Muscle of leg (tissue), 11 donors: ENCODE measurements around the gene ASCL5. TPM values are rescaled to one million over a fixed set of nuclear protein-coding genes. Genes with fewer than 3 reads are reported as not detected.

Source experiments
- DNase-seq: peaks from one replicate; pipeline ENCODE4 v3.0.0; 2013
- H3K27ac ChIP-seq: one replicate; pipeline ENCODE4 v1.5.1; 2013; ENCODE audit warnings: mild to moderate bottlenecking, low read length, control low read depth
- H3K27me3 ChIP-seq: one replicate; pipeline ENCODE4 v1.6.1; 2013; ENCODE audit warnings: low read length; ENCODE audit not compliant: control insufficient read depth, insufficient read depth
- H3K36me3 ChIP-seq: one replicate; pipeline ENCODE4 v1.6.1; 2013; ENCODE audit warnings: low read length; ENCODE audit not compliant: control insufficient read depth, insufficient read depth
- H3K4me1 ChIP-seq: one replicate; pipeline ENCODE4 v1.6.1; 2013; ENCODE audit warnings: low read length; ENCODE audit not compliant: control insufficient read depth, insufficient read depth
- H3K4me3 ChIP-seq: one replicate; pipeline ENCODE4 v1.5.1; 2013; ENCODE audit warnings: low read length, control low read depth
- H3K9me3 ChIP-seq: replicated peaks from 2 replicates; pipeline ENCODE4 v1.6.1; 2013; ENCODE audit warnings: low read depth, low read length; ENCODE audit not compliant: control insufficient read depth
- WGBS: methylation state at CpG from one replicate; pipeline ENCODE4 v1.1.5; 2013; ENCODE audit warnings: missing lambda C conversion rate; ENCODE audit not compliant: insufficient coverage; 5-methylcytosine and 5-hydroxymethylcytosine counted together
- polyA plus RNA-seq, 8 donors: library from polyadenylated mRNA; unstranded; fragments of 120-200 nt; gene quantifications; one replicate each; pipeline versions ENCODE4 v1.2.1 to v1.2.3, GENCODE V29; 2013; ENCODE audit warnings: inconsistent platforms in 1 of 8, low replicate concordance in 1 of 8; ENCODE audit not compliant: insufficient read length in 8 of 8, insufficient read depth in 1 of 8
- total RNA-seq: library from RNA; stranded (reverse); fragments of 120-200 nt; gene quantifications from one replicate; pipeline ENCODE4 v1.2.4, GENCODE V29; 2013

Gene ASCL5
- total and polyA plus RNA-seq, 9 donors: 0.04 to 0.40 (median 0.25) TPM; not detected in 1

DNA sequence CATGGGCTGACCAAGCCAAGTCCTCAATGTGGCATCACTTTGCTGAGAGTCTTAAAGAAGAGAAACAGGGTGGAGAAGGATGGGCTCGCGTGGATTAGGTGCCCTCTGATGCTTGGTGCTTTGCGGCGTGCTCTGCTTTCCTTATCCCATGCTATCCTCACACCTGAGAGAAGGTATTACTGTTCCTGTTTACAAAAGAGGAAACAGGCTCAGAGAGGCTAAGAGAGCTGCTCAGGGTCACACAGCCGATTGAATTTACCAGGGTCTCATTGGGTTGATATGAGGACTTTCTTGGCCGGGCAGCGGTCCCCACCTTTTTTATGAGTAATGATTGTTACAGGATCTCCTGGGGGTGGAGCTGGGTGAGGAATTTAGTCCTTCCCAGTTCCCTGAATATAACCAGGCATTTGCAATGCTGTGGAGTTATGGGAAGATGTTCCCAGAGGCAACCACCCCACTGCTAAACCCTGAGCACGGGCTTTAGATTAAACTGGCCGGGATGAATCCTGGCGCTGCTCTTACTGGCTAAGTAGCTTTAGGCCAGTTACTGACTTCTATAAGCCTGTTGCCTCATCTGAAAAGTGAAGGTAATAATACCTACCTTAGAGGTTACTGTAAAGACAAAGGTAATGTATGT is 4.5 kb downstream of the ASCL5 start:
- H3K4me1 ChIP-seq: peaks cover 43% of the 10 kb centered on the region
- H3K27me3 ChIP-seq: peaks cover 1% of the 10 kb centered on the region
- WGBS: 100% methylated on average over 1 of the region's 10 CpGs
- no peak overlapping the region for H3K27ac ChIP-seq
- no peaks in the 10 kb centered on the region for H3K36me3 ChIP-seq
- H3K9me3 ChIP-seq: no peaks in the 10 kb centered on the region
- no peak for DNase-seq
- no peak overlapping the region for H3K4me3 ChIP-seq

DNA sequence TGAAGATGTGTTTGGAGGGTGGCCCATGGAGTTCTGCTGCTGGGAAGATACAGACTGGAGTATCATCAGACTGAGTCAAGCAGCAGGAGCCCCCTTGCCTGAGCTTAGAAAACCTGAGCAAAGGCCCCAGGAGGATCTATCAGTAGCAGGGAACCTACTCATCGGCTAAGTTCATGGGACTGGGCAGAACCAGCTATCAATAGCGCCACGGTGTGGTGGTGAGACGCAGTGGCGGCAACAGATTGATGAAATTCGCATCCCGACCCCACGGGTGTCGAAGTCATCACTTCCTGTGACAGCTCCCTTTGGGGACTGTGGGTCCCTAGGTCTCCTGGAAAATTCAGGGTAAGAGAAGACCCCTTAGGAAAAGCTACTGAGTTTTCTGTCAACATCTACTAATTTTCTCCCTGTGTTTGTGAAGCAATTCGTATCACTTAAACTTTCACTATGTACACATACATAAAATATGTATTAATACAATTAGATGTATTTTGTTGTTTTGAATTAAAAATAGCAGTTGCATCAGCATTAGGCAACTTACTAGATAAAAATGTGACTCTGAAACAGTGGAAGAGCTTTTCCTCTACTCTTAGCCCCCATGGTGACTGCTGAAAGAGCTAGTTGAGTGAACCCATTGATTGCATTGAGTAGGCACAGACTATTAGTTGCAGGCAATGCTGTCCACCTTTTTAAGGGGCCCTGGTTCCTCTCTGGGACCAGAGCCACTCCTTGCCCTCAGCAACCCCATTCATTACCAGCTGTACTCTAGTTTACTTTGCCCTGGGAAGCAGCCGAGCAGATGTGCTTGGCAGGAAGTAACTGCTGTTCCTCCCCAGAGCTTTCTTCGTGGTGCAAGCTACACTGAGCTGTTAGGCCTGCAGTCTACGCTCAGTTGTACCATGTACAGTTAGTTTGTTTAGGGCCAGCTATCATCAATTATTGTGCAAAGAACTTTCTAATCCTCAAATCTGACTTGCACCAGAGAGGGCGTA is 7.5 kb downstream of the ASCL5 start:
- peak; percentile 72 for DNase-seq
- WGBS: 21% methylated on average over 9 of the region's 14 CpGs
- Histone ChIP-seq H3K27ac (no peak overlapping the region), H3K27me3 (peaks cover 14% of the 10 kb centered on the region), H3K4me3 (no peak overlapping the region), H3K36me3 (no peaks in the 10 kb centered on the region), H3K4me1 (peaks cover 26% of the 10 kb centered on the region), H3K9me3 (no peaks in the 10 kb centered on the region)

GRCh38 chr1:201116091-201116490 is 10.9 kb downstream of the ASCL5 start:
- no peaks in the 10 kb centered on the region for H3K36me3 ChIP-seq
- H3K4me1 ChIP-seq: peaks cover 52% of the 10 kb centered on the region
- DNase-seq: no peak
- no CpG with 5 or more reads among the region's 2 CpGs for WGBS
- no peak overlapping the region for H3K27ac ChIP-seq
- H3K4me3 ChIP-seq: no peak overlapping the region
- peaks cover 21% of the 10 kb centered on the region for H3K27me3 ChIP-seq
- no peaks in the 10 kb centered on the region for H3K9me3 ChIP-seq

DNA sequence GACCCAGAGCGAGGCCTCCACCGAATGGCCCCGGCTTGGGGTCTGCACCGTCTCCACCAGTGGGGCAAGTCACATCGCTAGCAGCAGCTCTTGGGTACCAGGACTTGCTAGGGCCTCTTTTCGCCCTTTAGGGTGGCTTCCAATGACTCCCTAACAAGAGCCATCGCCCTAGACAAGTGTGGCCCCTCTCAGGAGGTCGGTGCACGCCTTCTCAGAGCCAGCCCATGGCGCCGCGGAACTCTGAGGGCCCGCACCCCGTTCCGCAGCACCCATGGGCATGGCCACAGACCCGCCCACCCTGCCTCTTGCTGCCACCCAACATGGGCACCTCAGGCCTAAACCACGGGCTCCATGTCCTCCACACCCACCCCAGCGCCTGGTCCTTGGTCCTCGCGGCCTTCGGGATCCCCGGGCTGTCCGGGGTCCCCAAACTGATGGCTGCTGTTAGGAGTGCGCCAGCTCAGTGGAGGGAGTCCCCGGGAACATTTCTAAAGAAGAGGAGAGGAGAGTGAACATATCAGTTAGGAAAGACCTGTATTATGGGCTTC is 11.5 kb downstream of the ASCL5 start:
- no peaks in the 10 kb centered on the region for H3K36me3 ChIP-seq
- DNase-seq: no peak
- WGBS: 97% methylated on average over 18 of the region's 25 CpGs
- H3K4me3 ChIP-seq: no peak overlapping the region
- no peak overlapping the region for H3K27ac ChIP-seq
- no peaks in the 10 kb centered on the region for H3K9me3 ChIP-seq
- H3K4me1 ChIP-seq: peaks cover 54% of the 10 kb centered on the region
- H3K27me3 ChIP-seq: peaks cover 21% of the 10 kb centered on the region

- 2% methylated on average over 82 of the region's 88 CpGs for WGBS
- H3K27me3 ChIP-seq: peaks cover 21% of the 10 kb centered on the region
These were observed 12.5 kb downstream of the ASCL5 start for GRCh38 chr1:201114245-201115131.

DNA sequence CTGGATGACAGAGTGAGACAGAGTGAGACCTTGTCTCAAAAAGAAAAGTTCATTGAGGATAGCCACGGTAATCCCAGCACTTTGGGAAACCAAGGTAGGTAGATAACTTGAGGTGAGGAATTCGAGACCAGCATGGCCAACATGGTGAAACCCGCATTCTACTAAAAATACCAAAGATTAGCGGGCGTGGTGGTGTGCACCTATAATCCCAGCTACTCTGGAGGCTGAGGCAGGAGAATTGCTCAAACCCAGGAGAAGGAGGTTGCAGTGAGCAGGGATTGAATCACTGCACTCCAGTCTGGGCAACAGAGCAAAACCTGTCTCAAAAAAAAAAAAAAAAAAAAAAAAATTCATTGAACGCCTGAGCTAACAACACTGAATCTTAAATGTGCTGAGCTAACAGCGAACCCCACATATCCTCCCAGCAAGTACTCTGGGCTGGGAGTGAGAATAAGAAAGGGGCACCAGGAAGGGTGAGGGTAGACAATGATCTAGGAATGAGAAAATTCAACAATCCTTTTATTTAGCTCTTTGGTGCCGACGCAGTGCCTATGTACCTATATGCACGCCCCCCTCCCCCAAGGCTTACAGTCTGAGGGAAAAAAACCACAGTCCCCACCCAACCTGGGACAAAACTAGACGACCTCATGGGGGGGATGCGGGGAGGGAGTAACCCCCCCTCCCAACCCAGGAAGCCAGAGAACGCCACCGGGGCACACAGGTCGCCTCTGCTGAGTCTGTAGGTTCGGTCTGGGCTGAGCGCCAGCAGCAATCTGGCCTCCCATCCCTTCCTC is 13.3 kb downstream of the ASCL5 start:
- no peak overlapping the region for H3K27ac ChIP-seq
- peaks cover 21% of the 10 kb centered on the region for H3K27me3 ChIP-seq
- no peak overlapping the region for H3K4me3 ChIP-seq
- H3K36me3 ChIP-seq: peaks cover 4% of the 10 kb centered on the region
- WGBS: 100% methylated on average over 3 of the region's 17 CpGs
- H3K9me3 ChIP-seq: no peaks in the 10 kb centered on the region
- peaks cover 52% of the 10 kb centered on the region for H3K4me1 ChIP-seq
- no peak for DNase-seq

More at GRCh38 chr1:201114245-201115131, 12.5 kb downstream of the ASCL5 start:
- DNase-seq: peak; percentile 96
- no peaks in the 10 kb centered on the region for H3K9me3 ChIP-seq
- peak overlapping the region; percentile 72 for H3K4me3 ChIP-seq
- H3K27ac ChIP-seq: no peak overlapping the region
- peaks cover 4% of the 10 kb centered on the region for H3K36me3 ChIP-seq
- peaks cover 53% of the 10 kb centered on the region for H3K4me1 ChIP-seq

- Histone ChIP-seq H3K27ac (peak overlapping the region; percentile 78), H3K9me3 (no peaks in the 10 kb centered on the region), H3K4me3 (no peak overlapping the region), H3K4me1 (peaks cover 55% of the 10 kb centered on the region), H3K27me3 (peaks cover 21% of the 10 kb centered on the region), H3K36me3 (peaks cover 4% of the 10 kb centered on the region)
- DNase-seq: no peak
- no CpG with 5 or more reads among the region's 3 CpGs for WGBS
These were observed 14.1 kb downstream of the ASCL5 start for GRCh38 chr1:201112926-201113325.

DNA sequence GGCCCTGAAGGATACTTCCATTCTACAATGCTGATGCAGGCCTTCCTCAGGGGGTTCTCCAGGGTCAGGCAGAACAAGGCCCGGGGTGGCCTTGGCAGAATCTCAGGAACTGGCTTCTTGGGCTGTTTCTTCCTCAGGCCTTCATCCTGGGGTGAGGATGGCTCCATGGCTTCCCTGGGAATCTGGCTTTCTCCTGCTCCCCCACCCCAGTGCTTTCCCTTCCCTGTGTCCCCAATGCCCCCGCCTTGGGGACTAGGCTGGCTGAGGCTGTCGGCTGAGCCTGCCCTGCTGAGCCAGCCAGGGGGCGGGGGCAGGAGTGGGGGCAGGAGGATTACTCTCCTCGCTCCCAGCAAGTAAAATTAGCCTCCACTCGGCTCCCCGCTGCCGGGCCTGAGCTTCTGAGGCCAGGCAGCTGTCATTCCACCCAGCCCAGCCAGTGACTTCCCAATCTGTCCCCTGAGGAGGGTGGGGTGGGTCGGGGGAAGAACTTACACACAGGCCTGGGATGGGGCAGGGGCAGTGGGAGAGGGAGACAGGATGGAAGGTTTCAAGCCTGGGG is 14.7 kb downstream of the ASCL5 start, which contains the start of gene CACNA1S:
Gene CACNA1S (minus strand): TSS at position 254 of the 559 bp plus-strand sequence. CDS start 87 bp downstream, at position 167.
- peak within 1 kb of the TSS; percentile 84 for H3K27ac ChIP-seq
- peak within 1 kb of the TSS; percentile 40 for H3K4me3 ChIP-seq
- H3K4me1 ChIP-seq: peaks cover 58% of the 10 kb centered on the region
- peak; percentile 72 for DNase-seq
- H3K27me3 ChIP-seq: peaks cover 19% of the 10 kb centered on the region
- H3K9me3 ChIP-seq: no peaks in the 10 kb centered on the region
- peaks cover 4% of the 10 kb centered on the region for H3K36me3 ChIP-seq
- 60% methylated on average over 1 of the region's 9 CpGs for WGBS

GRCh38 chr1:201111672-201112071 is 15.3 kb downstream of the ASCL5 start:
- WGBS: 73% methylated on average over 3 of the region's 3 CpGs
- Histone ChIP-seq H3K36me3 (peaks cover 8% of the 10 kb centered on the region), H3K27me3 (peaks cover 19% of the 10 kb centered on the region), H3K27ac (peak overlapping the region; percentile 84), H3K4me3 (peak overlapping the region; percentile 40), H3K9me3 (no peaks in the 10 kb centered on the region), H3K4me1 (peaks cover 63% of the 10 kb centered on the region)
- DNase-seq: no peak
